ENCODE results near the gene MAST4.

GRCh38 chr5:66952153-66952552 lies 356.0 kb downstream of the MAST4 start:
- TF ChIP-seq CTCF (IDR thresholded peaks at IDR 0.05) = no peak
- no peak for TF ChIP-seq POLR2A (IDR thresholded peaks at IDR 0.05)

Measured in tibial nerve (tissue), 3 donors.